ENCODE results near the gene ADGRB3. TPM values are rescaled to one million over a fixed set of nuclear protein-coding genes. Genes with fewer than 3 reads are reported as not detected.

The ADGRB3 gene
- total RNA-seq, 2 experiments from 2014 or later, result not detected

DNA sequence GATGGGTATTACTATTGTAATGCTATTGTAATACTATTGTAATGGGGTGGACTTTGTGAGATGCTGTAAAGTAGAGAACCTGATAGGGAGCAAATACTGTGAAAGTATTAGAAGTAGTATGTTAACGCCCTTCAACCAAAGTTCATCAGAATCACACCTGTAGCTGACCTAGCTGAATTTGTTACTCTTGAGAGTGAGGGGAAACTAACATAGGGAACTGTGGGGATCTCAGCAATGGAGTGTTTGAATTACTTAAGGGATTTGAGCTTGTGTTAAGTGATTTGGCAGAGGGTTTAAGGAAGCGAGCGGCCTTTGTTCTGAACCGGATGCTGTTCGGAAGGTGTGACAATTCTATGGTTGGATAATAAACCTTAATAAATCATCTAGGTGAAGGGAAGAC is 312.6 kb downstream of the ADGRB3 start:
- Histone ChIP-seq H3K9me3 (ENCODE audit: low read length) (no peaks in the 10 kb centered on the region), H3K9me2 (ENCODE audit: insufficient read depth, low read length) (no peaks in the 10 kb centered on the region; the same call in 1 of the 2 replicates), H3K27ac (ENCODE audit: low read depth, low read length, poor library complexity, severe bottlenecking) (no peak overlapping the region), H4K20me1 (ENCODE audit: insufficient read depth, low read length) (no peaks in the 10 kb centered on the region), H3K36me3 (ENCODE audit: insufficient read depth, low read length) (no peaks in the 10 kb centered on the region), H3K79me2 (ENCODE audit: insufficient read depth, low read depth, low read length) (no peaks in the 10 kb centered on the region), H3K4me1 (ENCODE audit: insufficient read depth, low read length, poor library complexity, severe bottlenecking) (no peaks in the 10 kb centered on the region), H3K4me3 (ENCODE audit: low read depth, low read length, poor library complexity, severe bottlenecking) (no peak overlapping the region), H3K4me2 (ENCODE audit: low read length) (no peak overlapping the region), H2AFZ (ENCODE audit: low read length) (no peak overlapping the region)
- DNase-seq (ENCODE audit: low spot score), result no peak
- no peak for TF ChIP-seq EZH2phosphoT487 (IDR thresholded peaks at IDR 0.05; ENCODE audit: borderline replicate concordance, low read depth, low read length)
- TF ChIP-seq, protein P1, sequence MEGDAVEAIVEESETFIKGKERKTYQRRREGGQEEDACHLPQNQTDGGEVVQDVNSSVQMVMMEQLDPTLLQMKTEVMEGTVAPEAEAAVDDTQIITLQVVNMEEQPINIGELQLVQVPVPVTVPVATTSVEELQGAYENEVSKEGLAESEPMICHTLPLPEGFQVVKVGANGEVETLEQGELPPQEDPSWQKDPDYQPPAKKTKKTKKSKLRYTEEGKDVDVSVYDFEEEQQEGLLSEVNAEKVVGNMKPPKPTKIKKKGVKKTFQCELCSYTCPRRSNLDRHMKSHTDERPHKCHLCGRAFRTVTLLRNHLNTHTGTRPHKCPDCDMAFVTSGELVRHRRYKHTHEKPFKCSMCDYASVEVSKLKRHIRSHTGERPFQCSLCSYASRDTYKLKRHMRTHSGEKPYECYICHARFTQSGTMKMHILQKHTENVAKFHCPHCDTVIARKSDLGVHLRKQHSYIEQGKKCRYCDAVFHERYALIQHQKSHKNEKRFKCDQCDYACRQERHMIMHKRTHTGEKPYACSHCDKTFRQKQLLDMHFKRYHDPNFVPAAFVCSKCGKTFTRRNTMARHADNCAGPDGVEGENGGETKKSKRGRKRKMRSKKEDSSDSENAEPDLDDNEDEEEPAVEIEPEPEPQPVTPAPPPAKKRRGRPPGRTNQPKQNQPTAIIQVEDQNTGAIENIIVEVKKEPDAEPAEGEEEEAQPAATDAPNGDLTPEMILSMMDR (conservative IDR thresholded peaks at IDR 0.05; ENCODE audit: low read length), result no peak
- intact Hi-C loops (cut with micrococcal nuclease; ENCODE audit: unreplicated experiment), result no loop called here
- no TSS peak for BruUV-seq (replicated peaks)
- CTCF ChIA-PET (ENCODE audit: unreplicated experiment), result no interaction called here
- POLR2A ChIA-PET, result no interaction called here

DNA sequence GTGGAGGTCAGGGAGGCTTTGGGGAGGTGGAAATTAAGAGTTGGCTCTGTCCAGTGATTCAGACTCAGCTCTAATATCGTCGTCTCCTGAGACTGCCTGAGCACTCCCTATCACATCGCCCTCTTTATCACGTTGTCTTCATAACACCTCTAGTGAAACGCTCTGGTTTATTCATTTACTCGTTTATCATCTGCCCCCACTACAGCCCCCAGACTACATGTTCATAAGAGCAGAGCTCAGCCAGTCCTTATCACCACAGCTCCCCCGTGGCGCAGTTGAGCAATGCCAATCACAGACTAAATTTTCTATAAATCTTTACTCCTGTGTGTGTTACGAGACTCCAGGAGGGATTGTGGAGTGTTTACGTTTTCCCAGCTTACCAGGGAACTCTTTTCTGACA is 316.2 kb downstream of the ADGRB3 start:
- Histone ChIP-seq H3K4me3 (ENCODE audit: low read depth, low read length, poor library complexity, severe bottlenecking) (no peak overlapping the region), H4K20me1 (ENCODE audit: insufficient read depth, low read length) (no peaks in the 10 kb centered on the region), H3K27ac (ENCODE audit: low read depth, low read length, poor library complexity, severe bottlenecking) (no peak overlapping the region), H3K36me3 (ENCODE audit: insufficient read depth, low read length) (no peaks in the 10 kb centered on the region), H3K9me2 (ENCODE audit: insufficient read depth, low read length) (no peaks in the 10 kb centered on the region; the same call in 1 of the 2 replicates), H3K4me2 (ENCODE audit: low read length) (no peak overlapping the region), H3K9me3 (ENCODE audit: low read length) (no peaks in the 10 kb centered on the region), H3K79me2 (ENCODE audit: insufficient read depth, low read depth, low read length) (no peaks in the 10 kb centered on the region), H2AFZ (ENCODE audit: low read length) (no peak overlapping the region), H3K4me1 (ENCODE audit: insufficient read depth, low read length, poor library complexity, severe bottlenecking) (no peaks in the 10 kb centered on the region)
- ChIA-PET POLR2A (no interaction called here), CTCF (ENCODE audit: unreplicated experiment) (no interaction called here)
- TF ChIP-seq EZH2phosphoT487 (IDR thresholded peaks at IDR 0.05; ENCODE audit: borderline replicate concordance, low read depth, low read length), result no peak
- TF ChIP-seq, protein P1 (conservative IDR thresholded peaks at IDR 0.05; ENCODE audit: low read length), result no peak
- DNase-seq (ENCODE audit: low spot score), result no peak
- no TSS peak for BruUV-seq (replicated peaks)
- intact Hi-C loops (cut with micrococcal nuclease; ENCODE audit: unreplicated experiment), result no loop called here

DNA sequence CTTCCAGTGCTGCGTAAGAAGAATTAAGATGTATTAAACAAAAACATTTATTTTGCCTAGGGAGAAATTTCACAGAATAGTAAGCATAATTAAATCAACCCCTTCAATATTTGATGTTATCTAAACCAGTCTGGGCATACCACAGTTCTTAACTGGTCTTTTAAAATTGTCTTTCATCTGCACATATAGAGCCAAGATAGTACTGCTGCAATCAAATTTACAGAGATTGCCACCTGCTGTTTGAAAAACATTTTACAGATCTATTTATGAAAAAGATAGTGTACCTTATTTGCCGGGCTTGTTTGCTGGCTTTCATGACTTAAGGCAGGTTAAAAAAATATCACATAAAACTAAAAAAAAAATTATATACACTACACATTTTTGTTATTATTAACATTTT is 323.2 kb downstream of the ADGRB3 start:
- Histone ChIP-seq H3K4me2 (ENCODE audit: low read length) (no peak overlapping the region), H3K4me3 (ENCODE audit: low read depth, low read length, poor library complexity, severe bottlenecking) (no peak overlapping the region), H4K20me1 (ENCODE audit: insufficient read depth, low read length) (no peaks in the 10 kb centered on the region), H3K4me1 (ENCODE audit: insufficient read depth, low read length, poor library complexity, severe bottlenecking) (no peaks in the 10 kb centered on the region), H2AFZ (ENCODE audit: low read length) (no peak overlapping the region), H3K36me3 (ENCODE audit: insufficient read depth, low read length) (no peaks in the 10 kb centered on the region), H3K9me2 (ENCODE audit: insufficient read depth, low read length) (no peaks in the 10 kb centered on the region), H3K79me2 (ENCODE audit: insufficient read depth, low read depth, low read length) (no peaks in the 10 kb centered on the region), H3K9me3 (ENCODE audit: low read length) (no peaks in the 10 kb centered on the region), H3K27ac (ENCODE audit: low read depth, low read length, poor library complexity, severe bottlenecking) (no peak overlapping the region)
- ChIA-PET CTCF (ENCODE audit: unreplicated experiment) (no interaction called here), POLR2A (no interaction called here)
- intact Hi-C loops (cut with micrococcal nuclease; ENCODE audit: unreplicated experiment), result no loop called here
- BruUV-seq (replicated peaks), result no TSS peak
- peak; percentile 16 for DNase-seq (ENCODE audit: low spot score)
- no peak for TF ChIP-seq EZH2phosphoT487 (IDR thresholded peaks at IDR 0.05; ENCODE audit: borderline replicate concordance, low read depth, low read length)
- TF ChIP-seq, protein P1 (conservative IDR thresholded peaks at IDR 0.05; ENCODE audit: low read length), result peak; percentile 66

All from OCI-LY7 (cell line).